Activated CD4-positive, alpha-beta T cell treated with anti-CD3 and anti-CD28 coated beads for 48 hours (primary cell): ENCODE results near the gene TRAPPC2L.

Experiments
- DNase-seq: peaks from one replicate; pipeline ENCODE4 v3.0.0-alpha.2; 2020

The TRAPPC2L gene

GRCh38 chr16:88839745-88840599, 17.0 kb upstream of the TRAPPC2L start:
- no peak for DNase-seq

GRCh38 chr16:88840600-88841215, 16.2 kb upstream of the TRAPPC2L start:
- no peak for DNase-seq

- no peak for DNase-seq
Measured at GRCh38 chr16:88841521-88842307, 15.2 kb upstream of the TRAPPC2L start.

GRCh38 chr16:88842308-88842756, 14.6 kb upstream of the TRAPPC2L start:
- no peak for DNase-seq

- no peak for DNase-seq
Measured at GRCh38 chr16:88842806-88843205, 14.1 kb upstream of the TRAPPC2L start.

- no peak for DNase-seq
Measured at GRCh38 chr16:88843256-88843655, 13.7 kb upstream of the TRAPPC2L start.

GRCh38 chr16:88844419-88845036, 12.4 kb upstream of the TRAPPC2L start:
- DNase-seq, result no peak

GRCh38 chr16:88846088-88846487, 10.8 kb upstream of the TRAPPC2L start:
- DNase-seq, result no peak

- no peak for DNase-seq
Measured at GRCh38 chr16:88847654-88848053, 9.3 kb upstream of the TRAPPC2L start.

- DNase-seq, result no peak
Measured at GRCh38 chr16:88848557-88848956, 8.4 kb upstream of the TRAPPC2L start.

- DNase-seq, result no peak
Measured at GRCh38 chr16:88850531-88851199, 6.3 kb upstream of the TRAPPC2L start.

GRCh38 chr16:88851616-88852015, 5.3 kb upstream of the TRAPPC2L start:
- no peak for DNase-seq

GRCh38 chr16:88853325-88853941, 3.5 kb upstream of the TRAPPC2L start:
- no peak for DNase-seq

GRCh38 chr16:88854306-88855111, 2.4 kb upstream of the TRAPPC2L start:
- no peak for DNase-seq

GRCh38 chr16:88855176-88855575, 1.8 kb upstream of the TRAPPC2L start:
- no peak for DNase-seq

- no peak for DNase-seq
Measured at GRCh38 chr16:88855736-88856121, 1.2 kb upstream of the TRAPPC2L start.

- no peak for DNase-seq
Measured at GRCh38 chr16:88856122-88856827, 652 bp upstream of the TRAPPC2L start.

- DNase-seq, result peak; percentile 84
Measured at GRCh38 chr16:88857728-88858339, 907 bp downstream of the TRAPPC2L start.

- no peak for DNase-seq
Measured at GRCh38 chr16:88859381-88860091, 2.6 kb downstream of the TRAPPC2L start.
